HG03520 (cell line): ENCODE data around the gene TPO.
"Not testable (repeated sequence)": the region's sequence is repeated elsewhere in the genome, so short reads cannot be mapped to it uniquely, and the experiment has no call there.

Source experiments
- ATAC-seq: cut with Tn5 transposase; IDR thresholded peaks from one replicate; pipeline ENCODE4 v1.9.1; 2021; ENCODE audit warnings: mild to moderate bottlenecking, moderate library complexity; ENCODE audit not compliant: unreplicated experiment

TPO gene

GRCh38 chr2:1403565-1403964 is 9.7 kb upstream of the TPO start:
- ATAC-seq, result no peak

GRCh38 chr2:1405124-1405523 is 8.1 kb upstream of the TPO start:
- ATAC-seq, result no peak

- no peak for ATAC-seq
Observed at GRCh38 chr2:1405967-1406366, 7.3 kb upstream of the TPO start.

- ATAC-seq, result no peak
Observed at GRCh38 chr2:1406434-1406833, 6.8 kb upstream of the TPO start.

- no peak for ATAC-seq
Observed at GRCh38 chr2:1407950-1408675, 5.2 kb upstream of the TPO start.

GRCh38 chr2:1414121-1414520 is 858 bp downstream of the TPO start:
- no peak for ATAC-seq

GRCh38 chr2:1414901-1415300 is 1.6 kb downstream of the TPO start:
- ATAC-seq, result not testable (repeated sequence)

- no peak for ATAC-seq
Observed at GRCh38 chr2:1415501-1415900, 2.2 kb downstream of the TPO start.

- ATAC-seq, result no peak
Observed at GRCh38 chr2:1418566-1418965, 5.3 kb downstream of the TPO start.

- no peak for ATAC-seq
Observed at GRCh38 chr2:1420746-1421480, 7.7 kb downstream of the TPO start.

GRCh38 chr2:1421731-1422130 is 8.5 kb downstream of the TPO start:
- no peak for ATAC-seq

GRCh38 chr2:1422131-1422530 is 8.9 kb downstream of the TPO start:
- ATAC-seq, result no peak

- ATAC-seq, result no peak
Observed at GRCh38 chr2:1422716-1423285, 9.5 kb downstream of the TPO start.

- no peak for ATAC-seq
Observed at GRCh38 chr2:1427086-1427485, 13.8 kb downstream of the TPO start.

GRCh38 chr2:1429895-1430294 is 16.6 kb downstream of the TPO start:
- no peak for ATAC-seq

GRCh38 chr2:1430491-1430890 is 17.2 kb downstream of the TPO start:
- ATAC-seq, result no peak

- no peak for ATAC-seq
Observed at GRCh38 chr2:1431886-1432400, 18.7 kb downstream of the TPO start.

GRCh38 chr2:1432726-1433125 is 19.5 kb downstream of the TPO start:
- ATAC-seq, result no peak

- ATAC-seq, result no peak
Observed at GRCh38 chr2:1436369-1436768, 23.1 kb downstream of the TPO start.

- ATAC-seq, result no peak
Observed at GRCh38 chr2:1437101-1437500, 23.8 kb downstream of the TPO start.

- no peak for ATAC-seq
Observed at GRCh38 chr2:1437537-1437936, 24.3 kb downstream of the TPO start.

- ATAC-seq, result no peak
Observed at GRCh38 chr2:1438972-1439371, 25.7 kb downstream of the TPO start.
